ENCODE measurements around the gene METTL17. TPM values are rescaled to one million over a fixed set of nuclear protein-coding genes. Genes with fewer than 3 reads are reported as not detected.
"Not testable (repeated sequence)": the region's sequence is repeated elsewhere in the genome, so short reads cannot be mapped to it uniquely, and the experiment has no call there.

Gene METTL17
- total RNA-seq, 1 donor from 2014 or later, result 38.8 TPM

GRCh38 chr14:21040370-21040925 lies 50.7 kb downstream of the METTL17 start:
- Histone ChIP-seq H3K4me3 (no peak overlapping the region), H3K36me3 (no peaks in the 10 kb centered on the region), H3K27me3 (no peaks in the 10 kb centered on the region), H3K27ac (no peak overlapping the region), H3K9me3 (no peaks in the 10 kb centered on the region), H3K4me1 (peaks cover 5 to 16% of the 10 kb centered on the region in 2 donors)
- intact Hi-C loops (cut with DNase I), result loop anchor here (1.0 to 5.0 kb wide), 2 partner anchors 26 to 183 kb away; no protein-coding TSS in a partner anchor
- DNase-seq (ENCODE audit: low spot score in 2 of 2), result no peak
- TF ChIP-seq CTCF (IDR thresholded peaks at IDR 0.05), result no peak

- H3K4me1 ChIP-seq, result peaks cover 5 to 16% of the 10 kb centered on the region in 2 donors
- DNase-seq (ENCODE audit: low spot score in 2 of 2); H3K27me3 ChIP-seq; H3K4me3 ChIP-seq; H3K36me3 ChIP-seq; H3K9me3 ChIP-seq; H3K27ac ChIP-seq: not testable (repeated sequence)
- intact Hi-C loops (cut with DNase I), result loop anchor here (1.0 to 5.0 kb wide), 2 partner anchors 27 to 184 kb away; no protein-coding TSS in a partner anchor
Measured at GRCh38 chr14:21040941-21041340, 51.2 kb downstream of the METTL17 start.

- Histone ChIP-seq H3K4me3 (no peak within 1 kb of the TSS), H3K27me3 (no peaks in the 10 kb centered on the region), H3K4me1 (peaks cover 5 to 16% of the 10 kb centered on the region in 2 donors), H3K27ac (no peak within 1 kb of the TSS), H3K9me3 (no peaks in the 10 kb centered on the region), H3K36me3 (no peaks in the 10 kb centered on the region)
- TF ChIP-seq CTCF (IDR thresholded peaks at IDR 0.05), result no peak
- DNase-seq (ENCODE audit: low spot score in 2 of 2), result no peak
- intact Hi-C loops (cut with DNase I), result loop anchor here (5.0 kb wide), 1 partner anchor 185 kb away; no protein-coding TSS in a partner anchor
Measured at GRCh38 chr14:21041676-21042433, 52.1 kb downstream of the METTL17 start, which contains the start of gene RNASE7. RNASE7 (plus strand) TSS chr14:21042362; CDS start chr14:21042993, 631 bp downstream.

GRCh38 chr14:21042918-21043317 lies 53.1 kb downstream of the METTL17 start:
- H3K4me3 ChIP-seq, result no peak overlapping the region
- no peaks in the 10 kb centered on the region for H3K36me3 ChIP-seq
- TF ChIP-seq CTCF (IDR thresholded peaks at IDR 0.05), result no peak
- no peaks in the 10 kb centered on the region for H3K27me3 ChIP-seq
- DNase-seq (ENCODE audit: low spot score in 2 of 2), result no peak
- intact Hi-C loops (cut with DNase I), result loop anchor here (5.0 kb wide), 1 partner anchor 186 kb away; no protein-coding TSS in a partner anchor
- no peaks in the 10 kb centered on the region for H3K9me3 ChIP-seq
- H3K4me1 ChIP-seq, result peaks cover 5 to 16% of the 10 kb centered on the region in 2 donors
- no peak overlapping the region for H3K27ac ChIP-seq

GRCh38 chr14:21043387-21043973 lies 53.7 kb downstream of the METTL17 start:
- no peak for TF ChIP-seq CTCF (IDR thresholded peaks at IDR 0.05)
- DNase-seq (ENCODE audit: low spot score in 2 of 2), result no peak
- H3K9me3 ChIP-seq, result no peaks in the 10 kb centered on the region
- H3K4me3 ChIP-seq, result no peak overlapping the region
- no peaks in the 10 kb centered on the region for H3K27me3 ChIP-seq
- intact Hi-C loops (cut with DNase I), result loop anchor here (5.0 kb wide), 1 partner anchor 186 kb away; no protein-coding TSS in a partner anchor
- no peaks in the 10 kb centered on the region for H3K36me3 ChIP-seq
- peaks cover 5 to 14% of the 10 kb centered on the region in 2 donors for H3K4me1 ChIP-seq
- H3K27ac ChIP-seq, result no peak overlapping the region
